ENCODE data around the gene ATP2A3. TPM values are rescaled to one million over a fixed set of nuclear protein-coding genes. Genes with fewer than 3 reads are reported as not detected.

Gene ATP2A3
- total RNA-seq, 1 experiment from 2014 or later = 4.5 TPM

- BruUV-seq (replicated peaks) = no TSS peak
- CTCF ChIA-PET = interaction anchor here (0.8 kb wide), 1 partner anchor 11 kb away, joined by 4 read pairs; no protein-coding TSS in a partner anchor
Observed at GRCh38 chr17:3903051-3903825, 61.0 kb downstream of the ATP2A3 start.

GRCh38 chr17:3900646-3901045 lies 63.6 kb downstream of the ATP2A3 start:
- Mint-ChIP-seq H3K27me3 (ENCODE audit: unreplicated experiment) (peaks cover 21% of the 10 kb centered on the region), H3K4me3 (ENCODE audit: low read depth, unreplicated experiment) (no peak overlapping the region), H3K36me3 (ENCODE audit: insufficient read depth, unreplicated experiment) (no peaks in the 10 kb centered on the region), H3K27ac (ENCODE audit: unreplicated experiment) (no peak overlapping the region), H3K9me3 (ENCODE audit: low read depth, unreplicated experiment) (no peaks in the 10 kb centered on the region), H3K4me1 (ENCODE audit: low read depth, unreplicated experiment) (no peaks in the 10 kb centered on the region)
- no peak for DNase-seq
- no peak for TF ChIP-seq CTCF (IDR thresholded peaks at IDR 0.05; ENCODE audit: unreplicated experiment)
- intact Hi-C loops (cut with micrococcal nuclease; ENCODE audit: unreplicated experiment) = no loop called here
- CTCF ChIA-PET = interaction anchor here (1.0 kb wide), 1 partner anchor 13 kb away, joined by 4 read pairs; no protein-coding TSS in a partner anchor
- no TSS peak for BruUV-seq (replicated peaks)

More at GRCh38 chr17:3903051-3903825, 61.0 kb downstream of the ATP2A3 start:
- no peak for TF ChIP-seq CTCF (IDR thresholded peaks at IDR 0.05; ENCODE audit: unreplicated experiment)
- Mint-ChIP-seq H3K27ac (ENCODE audit: unreplicated experiment) (no peak overlapping the region), H3K4me1 (ENCODE audit: low read depth, unreplicated experiment) (no peaks in the 10 kb centered on the region), H3K36me3 (ENCODE audit: insufficient read depth, unreplicated experiment) (no peaks in the 10 kb centered on the region), H3K27me3 (ENCODE audit: unreplicated experiment) (peaks cover 20% of the 10 kb centered on the region), H3K4me3 (ENCODE audit: low read depth, unreplicated experiment) (no peak overlapping the region), H3K9me3 (ENCODE audit: low read depth, unreplicated experiment) (no peaks in the 10 kb centered on the region)
- no peak for DNase-seq
- intact Hi-C loops (cut with micrococcal nuclease; ENCODE audit: unreplicated experiment) = no loop called here

- DNase-seq = no peak
- no peak for TF ChIP-seq CTCF (IDR thresholded peaks at IDR 0.05; ENCODE audit: unreplicated experiment)
- no peak overlapping the region for H3K4me3 Mint-ChIP-seq (ENCODE audit: low read depth, unreplicated experiment)
- intact Hi-C loops (cut with micrococcal nuclease; ENCODE audit: unreplicated experiment) = no loop called here
- CTCF ChIA-PET = interaction anchor here (0.6 kb wide), 1 partner anchor 876 kb away, joined by 5 read pairs; no protein-coding TSS in a partner anchor
- peaks cover 5% of the 10 kb centered on the region for H3K36me3 Mint-ChIP-seq (ENCODE audit: insufficient read depth, unreplicated experiment)
- H3K4me1 Mint-ChIP-seq (ENCODE audit: low read depth, unreplicated experiment) = no peaks in the 10 kb centered on the region
- H3K27me3 Mint-ChIP-seq (ENCODE audit: unreplicated experiment) = peaks cover 21% of the 10 kb centered on the region
- H3K27ac Mint-ChIP-seq (ENCODE audit: unreplicated experiment) = no peak overlapping the region
- H3K9me3 Mint-ChIP-seq (ENCODE audit: low read depth, unreplicated experiment) = no peaks in the 10 kb centered on the region
- BruUV-seq (replicated peaks) = no TSS peak
Observed at GRCh38 chr17:3897731-3898130, 66.5 kb downstream of the ATP2A3 start.

GRCh38 chr17:3896968-3897235 lies 67.3 kb downstream of the ATP2A3 start:
- TF ChIP-seq CTCF (IDR thresholded peaks at IDR 0.05; ENCODE audit: unreplicated experiment) = no peak
- no peak overlapping the region for H3K27ac Mint-ChIP-seq (ENCODE audit: unreplicated experiment)
- H3K27me3 Mint-ChIP-seq (ENCODE audit: unreplicated experiment) = peaks cover 21% of the 10 kb centered on the region
- intact Hi-C loops (cut with micrococcal nuclease; ENCODE audit: unreplicated experiment) = no loop called here
- CTCF ChIA-PET = no interaction called here
- no peak overlapping the region for H3K4me3 Mint-ChIP-seq (ENCODE audit: low read depth, unreplicated experiment)
- peaks cover 1% of the 10 kb centered on the region for H3K4me1 Mint-ChIP-seq (ENCODE audit: low read depth, unreplicated experiment)
- no peaks in the 10 kb centered on the region for H3K9me3 Mint-ChIP-seq (ENCODE audit: low read depth, unreplicated experiment)
- BruUV-seq (replicated peaks) = no TSS peak
- peaks cover 10% of the 10 kb centered on the region for H3K36me3 Mint-ChIP-seq (ENCODE audit: insufficient read depth, unreplicated experiment)
- no peak for DNase-seq
